H1 (cell line): ENCODE results near the gene FGB. TPM values are rescaled to one million over a fixed set of nuclear protein-coding genes. Genes with fewer than 3 reads are reported as not detected.

Experiments
- ATF3 ChIP-seq: IDR thresholded peaks from 2 replicates; pipeline ENCODE4 v1.6.1; 2011; ENCODE audit warnings: low read depth, mild to moderate bottlenecking, low read length; ENCODE audit not compliant: insufficient read depth
- CHD7 ChIP-seq: fragments of 300-600 bp; sonication (generic); IDR thresholded peaks from 2 replicates; pipeline ENCODE4 v1.7.1; 2012; ENCODE audit warnings: low read length, moderate library complexity, mild to moderate bottlenecking, inconsistent platforms; ENCODE audit not compliant: insufficient replicate concordance
- EGR1 ChIP-seq: IDR thresholded peaks from 2 replicates; pipeline ENCODE4 v1.6.1; 2011; ENCODE audit warnings: low read depth, low read length, borderline replicate concordance
- FOSL1 ChIP-seq: IDR thresholded peaks from 2 replicates; pipeline ENCODE4 v1.6.1; 2011; ENCODE audit warnings: mild to moderate bottlenecking, low read depth, low read length, moderate library complexity; ENCODE audit not compliant: insufficient read depth
- JUND ChIP-seq: IDR thresholded peaks from 2 replicates; pipeline ENCODE4 v1.6.1; 2011; ENCODE audit warnings: mild to moderate bottlenecking, improper control_type of control experiment, low read length
- polyA plus RNA-seq, 7 experiments: library from polyadenylated mRNA; depleted of rRNA in 3 of 7; stranded (reverse) in 5 of 7; unstranded in 2 of 7; fragments of >200 nt in 5 of 7; fragments of 200-250 nt in 2 of 7; gene quantifications; 1 replicate in 5 of 7; 2 replicates in 1 of 7; 4 replicates in 1 of 7; pipeline versions ENCODE4 v1.2.1 to v1.2.3, GENCODE V29; 2011 to 2013; ENCODE audit warnings: missing spikeins in 2 of 7, mixed read lengths in 2 of 7
- total RNA-seq: library from RNA; stranded (reverse); fragmentation: NEBNext Ultra II Directional; extraction: Animal tissue kit (Norgen Biotek cat#: 25700); gene quantifications from 2 replicates; pipeline ENCODE4 v1.2.1, GENCODE V29; 2021

Gene FGB
- total and polyA plus RNA-seq, 2 of the 8 experiments (the other 6 are each of a cell fraction or from before 2014, with no cell fraction given), result not detected

- TF ChIP-seq CHD7 (no peak), JUND (no peak), ATF3 (no peak), EGR1 (no peak), FOSL1 (no peak)
Observed at GRCh38 chr4:154527308-154527707, 35.5 kb upstream of the FGB start (continued).
